Endodermal cell (in vitro differentiated cells): ENCODE results near the gene TNFAIP8L1. TPM values are rescaled to one million over a fixed set of nuclear protein-coding genes. Genes with fewer than 3 reads are reported as not detected.

Experiments
- DNase-seq: peaks from one replicate; pipeline ENCODE4 v3.0.0-alpha.2; 2017
- H3K27ac ChIP-seq: 2 replicates; pipeline ENCODE4 v1.5.1; 2013; ENCODE audit warnings: mild to moderate bottlenecking, low read depth, low read length, moderate library complexity
- H3K27me3 ChIP-seq: 2 replicates; pipeline ENCODE4 v1.6.1; 2013; ENCODE audit warnings: mild to moderate bottlenecking, low read length, moderate library complexity; ENCODE audit not compliant: insufficient read depth, control insufficient read depth, poor library complexity, severe bottlenecking
- H3K36me3 ChIP-seq: 2 replicates; pipeline ENCODE4 v1.7.0; 2013; ENCODE audit warnings: mild to moderate bottlenecking, low read length, moderate library complexity; ENCODE audit not compliant: control insufficient read depth, insufficient read depth
- H3K4me1 ChIP-seq: one replicate; pipeline ENCODE4 v1.7.0; 2013; ENCODE audit warnings: low read length; ENCODE audit not compliant: control insufficient read depth, insufficient read depth
- H3K4me3 ChIP-seq: 2 replicates; pipeline ENCODE4 v1.5.1; 2013; ENCODE audit warnings: mild to moderate bottlenecking, low read length, moderate library complexity
- H3K9ac ChIP-seq: 2 replicates; pipeline ENCODE4 v1.6.1; 2013; ENCODE audit warnings: mild to moderate bottlenecking, low read length, moderate library complexity; ENCODE audit not compliant: poor library complexity, severe bottlenecking; ENCODE audit errors: extremely low read depth
- H3K9me3 ChIP-seq: 2 replicates; pipeline ENCODE4 v1.6.1; 2013; ENCODE audit warnings: mild to moderate bottlenecking, low read length, moderate library complexity; ENCODE audit not compliant: control insufficient read depth
- H3K27ac Mint-ChIP-seq: 2 replicates; pipeline ENCODE4 v1.8.0; 2020; ENCODE audit warnings: mixed read lengths
- H3K27me3 Mint-ChIP-seq: 2 replicates; pipeline ENCODE4 v1.8.0; 2021; ENCODE audit warnings: mild to moderate bottlenecking, mixed read lengths; ENCODE audit not compliant: insufficient read depth
- H3K36me3 Mint-ChIP-seq: 2 replicates; pipeline ENCODE4 v1.8.0; 2020; ENCODE audit warnings: low read depth, mixed read lengths
- H3K4me1 Mint-ChIP-seq: 2 replicates; pipeline ENCODE4 v1.8.0; 2020; ENCODE audit warnings: mixed read lengths
- H3K4me3 Mint-ChIP-seq: 2 replicates; pipeline ENCODE4 v1.8.0; 2020; ENCODE audit warnings: mild to moderate bottlenecking, moderate library complexity, mixed read lengths
- H3K9me3 Mint-ChIP-seq: 2 replicates; pipeline ENCODE4 v1.8.0; 2020; ENCODE audit warnings: mild to moderate bottlenecking, mixed read lengths
- CTCF ChIP-seq: fragments of 200-600 bp; sonication (generic); conservative IDR thresholded peaks from 2 replicates; pipeline ENCODE4 v1.5.0; 2021; ENCODE audit warnings: antibody characterized with exemption, mild to moderate bottlenecking
- WGBS, 2 experiments: methylation state at CpG; one replicate each; pipeline versions ENCODE4 v1.1.5 to v1.1.7; 2013; ENCODE audit warnings: missing lambda C conversion rate in 2 of 2, mixed read lengths in 1 of 2; ENCODE audit not compliant: insufficient coverage in 1 of 2, insufficient read length in 1 of 2; 5-methylcytosine and 5-hydroxymethylcytosine counted together
- long read RNA-seq, 4 experiments: library from polyadenylated mRNA in 2 of 4; library from RNA in 1 of 4; library from capped mRNA in 1 of 4; stranded (forward) in 3 of 4; unstranded in 1 of 4; transcript quantifications; one replicate each; pipeline ENCODE4 v2.0.0, GENCODE V29; 2020 to 2021; ENCODE audit warnings: inconsistent platforms in 1 of 4
- polyA plus RNA-seq, 2 experiments: library from polyadenylated mRNA; stranded (reverse); fragments of 50-300 nt; gene quantifications; one replicate each; pipeline ENCODE4 v1.2.3, GENCODE V29; 2013
- total RNA-seq, 2 donors: library from RNA; stranded (reverse); fragmentation: NEBNext Ultra II Directional in 1 of 2; extraction: Animal tissue kit (Norgen Biotek cat#: 25700) in 1 of 2; gene quantifications; 2 replicates in 1 of 2; 3 replicates in 1 of 2; pipeline ENCODE4 v1.2.1, GENCODE V29; 2021

Gene TNFAIP8L1
- total RNA-seq = 10 to 100 TPM; 18.1 to 25.5 TPM
- polyA plus RNA-seq (2013, experiment 1 of 2) = 12.1 TPM
- polyA plus RNA-seq (2013, experiment 2 of 2) = 12.3 TPM
- long read RNA-seq, experiment 1, partial matches to known transcripts = 0 of 9 reads
- long read RNA-seq, experiment 1, other reads (novel, unspliced or antisense) = 7 of 9 reads
- long read RNA-seq, experiment 2, transcript TNFAIP8L1-201 (2 exons, 3,814 nt) = major isoform, 20 of 27 reads
- long read RNA-seq, experiment 2, partial matches to known transcripts = 0 of 27 reads
- long read RNA-seq, experiment 2, other reads (novel, unspliced or antisense) = 7 of 27 reads
- long read RNA-seq, experiment 3, transcript TNFAIP8L1-201 (2 exons, 3,814 nt) = major isoform, 53 of 62 reads
- long read RNA-seq, experiment 3, transcript TNFAIP8L1-203 (1 exons, 2,946 nt) = minor isoform, 5 of 62 reads
- long read RNA-seq, experiment 3, partial matches to known transcripts = 0 of 62 reads
- long read RNA-seq, experiment 3, other reads (novel, unspliced or antisense) = 4 of 62 reads
- long read RNA-seq, experiment 4, partial matches to known transcripts = 0 of 5 reads
- long read RNA-seq, experiment 4, other reads (novel, unspliced or antisense) = 3 of 5 reads

GRCh38 chr19:4638828-4639530, at the start of gene TNFAIP8L1:
TNFAIP8L1 (plus strand) TSS chr19:4639516; CDS start chr19:4651870, 12,354 bp downstream.
- TF ChIP-seq CTCF = no peak
- H3K27ac ChIP-seq = no peak within 1 kb of the TSS
- 8 to 32% methylated on average over 11 to 45 of the region's 49 CpGs for WGBS, 2 experiments

GRCh38 chr19:4589579-4590410, 49.5 kb upstream of the TNFAIP8L1 start:
- H3K4me1 Mint-ChIP-seq = no peaks in the 10 kb centered on the region
- 77 to 81% methylated on average over 7 to 11 of the region's 11 CpGs for WGBS, 2 experiments
- H3K9me3 Mint-ChIP-seq = no peaks in the 10 kb centered on the region
- Histone ChIP-seq H3K4me3 (no peak overlapping the region), H3K9me3 (no peaks in the 10 kb centered on the region), H3K9ac (no peak overlapping the region), H3K4me1 (no peaks in the 10 kb centered on the region), H3K27ac (no peak overlapping the region), H3K36me3 (no peaks in the 10 kb centered on the region), H3K27me3 (peaks cover 5% of the 10 kb centered on the region)
- H3K4me3 Mint-ChIP-seq = no peak overlapping the region
- DNase-seq = peak; percentile 75
- TF ChIP-seq CTCF = peak; percentile 61
- no peaks in the 10 kb centered on the region for H3K36me3 Mint-ChIP-seq
- H3K27me3 Mint-ChIP-seq = peaks cover 24% of the 10 kb centered on the region
- H3K27ac Mint-ChIP-seq = no peak overlapping the region

More at GRCh38 chr19:4638828-4639530, at the start of gene TNFAIP8L1:
- Histone ChIP-seq H3K4me1 (peaks cover 5% of the 10 kb centered on the region), H3K36me3 (no peaks in the 10 kb centered on the region), H3K9ac (no peak within 1 kb of the TSS), H3K4me3 (peak within 1 kb of the TSS; percentile 89), H3K9me3 (no peaks in the 10 kb centered on the region), H3K27me3 (peaks cover 3% of the 10 kb centered on the region)
- DNase-seq = peak; percentile 99
- Mint-ChIP-seq H3K4me1 (peaks cover 5% of the 10 kb centered on the region), H3K36me3 (no peaks in the 10 kb centered on the region), H3K27me3 (peaks cover 15% of the 10 kb centered on the region), H3K4me3 (peak within 1 kb of the TSS; percentile 85), H3K9me3 (no peaks in the 10 kb centered on the region), H3K27ac (peak within 1 kb of the TSS; percentile 94)

GRCh38 chr19:4590559-4590958, 48.8 kb upstream of the TNFAIP8L1 start:
- Mint-ChIP-seq H3K36me3 (no peaks in the 10 kb centered on the region), H3K4me3 (no peak overlapping the region), H3K27me3 (peaks cover 19% of the 10 kb centered on the region), H3K27ac (no peak overlapping the region), H3K4me1 (no peaks in the 10 kb centered on the region), H3K9me3 (no peaks in the 10 kb centered on the region)
- Histone ChIP-seq H3K9me3 (no peaks in the 10 kb centered on the region), H3K27me3 (no peaks in the 10 kb centered on the region), H3K27ac (no peak overlapping the region), H3K9ac (no peak overlapping the region), H3K4me1 (no peaks in the 10 kb centered on the region), H3K4me3 (no peak overlapping the region), H3K36me3 (no peaks in the 10 kb centered on the region)
- TF ChIP-seq CTCF = no peak
- 85 to 87% methylated on average over 5 to 9 of the region's 9 CpGs for WGBS, 2 experiments
- DNase-seq = no peak
